ENCODE data around the gene ZSCAN25.

Gene ZSCAN25

DNA sequence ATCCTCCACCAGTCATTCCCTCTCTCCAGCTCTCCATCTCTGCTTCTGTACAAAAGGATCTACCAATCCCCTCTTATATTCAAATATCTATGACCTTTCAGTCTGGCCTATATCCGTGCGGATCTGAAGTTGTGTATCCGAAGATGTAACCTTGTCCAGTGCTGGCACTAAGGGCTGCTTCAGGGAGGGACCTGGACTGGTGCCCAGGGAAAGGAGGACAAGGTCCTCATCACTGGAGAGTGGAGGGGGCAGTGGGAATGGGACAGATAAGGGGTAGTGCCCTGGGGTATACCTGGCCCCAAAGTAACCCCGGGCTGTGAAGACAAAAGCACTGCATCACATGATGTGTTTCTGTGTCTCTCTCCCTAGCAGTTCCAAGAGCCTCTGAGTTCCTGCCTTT is 16.9 kb upstream of the ZSCAN25 start:
- DNase-seq (ENCODE audit: insufficient read length, low spot score) (no peak), FAIRE-seq (no peak)

DNA sequence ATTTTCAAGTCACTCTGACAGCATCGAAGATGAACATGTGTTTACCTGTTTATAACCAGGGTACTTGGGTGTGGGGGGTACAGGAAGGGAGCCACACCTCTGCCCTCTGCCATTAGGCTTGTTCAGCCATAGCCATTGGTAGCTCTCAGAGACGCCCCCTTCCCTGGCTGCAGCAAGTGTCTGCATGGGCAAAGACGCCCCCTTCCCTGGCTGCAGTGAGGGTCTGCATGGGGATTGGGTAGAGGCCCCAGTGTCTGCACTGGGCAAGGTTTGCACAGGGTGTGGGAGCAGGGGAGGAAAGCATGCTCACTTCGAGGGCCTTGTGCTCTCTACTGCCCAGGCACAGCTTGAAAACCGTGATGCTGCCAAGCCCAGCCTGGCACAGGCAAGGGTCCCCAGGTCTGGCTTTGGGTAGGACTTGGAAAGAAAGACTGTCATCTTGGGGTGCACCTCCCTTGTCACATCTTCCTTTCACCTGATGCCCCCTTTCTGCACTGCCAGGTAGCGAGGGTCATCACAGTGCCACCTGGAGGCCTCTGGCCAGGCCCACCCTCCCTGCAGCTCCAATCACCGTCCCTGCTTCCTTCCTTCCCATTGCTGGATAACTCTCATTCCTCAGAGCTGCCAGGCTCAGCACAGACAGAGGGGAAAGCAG is 15.0 kb upstream of the ZSCAN25 start:
- FAIRE-seq: no peak
- no peak for DNase-seq (ENCODE audit: insufficient read length, low spot score)
- TF ChIP-seq POLR2A (IDR thresholded peaks at IDR 0.05; ENCODE audit: low read depth, low read length): no peak

More for the DNA sequence above, 16.9 kb upstream of the ZSCAN25 start:
- no peak for TF ChIP-seq POLR2A (IDR thresholded peaks at IDR 0.05; ENCODE audit: low read depth, low read length)

DNA sequence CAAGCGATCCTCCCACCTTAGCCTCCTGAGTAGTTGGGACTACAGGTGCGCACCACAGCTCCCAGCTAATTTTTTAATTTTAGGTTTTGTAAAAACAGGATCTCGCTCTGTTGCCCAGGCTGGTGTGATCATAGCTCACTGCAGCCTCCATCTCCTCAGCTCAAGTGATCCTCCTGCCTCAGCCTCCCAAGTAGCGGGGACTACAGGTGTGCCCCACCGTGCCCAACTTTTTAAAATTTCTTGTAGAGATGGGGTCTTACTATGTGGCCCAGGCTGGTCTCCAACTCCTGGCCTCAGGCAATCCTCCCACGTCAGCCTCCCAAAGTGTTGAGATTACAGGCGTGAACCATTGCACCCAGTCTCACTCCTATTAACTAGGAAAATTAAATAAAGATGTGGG is 11.2 kb upstream of the ZSCAN25 start:
- TF ChIP-seq POLR2A (IDR thresholded peaks at IDR 0.05; ENCODE audit: low read depth, low read length): no peak
- no peak for FAIRE-seq

DNA sequence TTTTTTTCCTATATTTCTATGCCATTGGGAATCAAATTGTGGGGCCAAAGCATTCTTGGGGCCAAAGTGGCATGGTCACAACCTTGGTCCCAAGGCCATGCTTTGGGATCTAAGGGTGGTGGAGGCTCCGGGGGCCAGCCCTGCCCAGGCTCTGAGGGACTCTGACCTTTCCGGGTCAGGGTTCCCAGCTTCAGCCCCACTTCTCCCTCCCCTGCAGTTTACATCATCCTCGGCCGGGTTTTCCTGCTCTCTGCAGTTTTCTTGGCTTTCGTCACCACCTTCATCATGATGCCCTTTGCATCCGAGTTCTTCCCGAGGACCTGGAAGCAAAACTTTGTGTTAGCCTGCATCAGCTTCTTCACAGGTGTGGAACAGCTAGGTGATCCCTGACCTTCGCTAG is 10.2 kb upstream of the ZSCAN25 start:
- FAIRE-seq (no peak), DNase-seq (ENCODE audit: insufficient read length, low spot score) (no peak)
- TF ChIP-seq POLR2A (IDR thresholded peaks at IDR 0.05; ENCODE audit: low read depth, low read length): no peak

More for the DNA sequence above, 11.2 kb upstream of the ZSCAN25 start:
- DNase-seq (ENCODE audit: insufficient read length, low spot score): no peak

DNA sequence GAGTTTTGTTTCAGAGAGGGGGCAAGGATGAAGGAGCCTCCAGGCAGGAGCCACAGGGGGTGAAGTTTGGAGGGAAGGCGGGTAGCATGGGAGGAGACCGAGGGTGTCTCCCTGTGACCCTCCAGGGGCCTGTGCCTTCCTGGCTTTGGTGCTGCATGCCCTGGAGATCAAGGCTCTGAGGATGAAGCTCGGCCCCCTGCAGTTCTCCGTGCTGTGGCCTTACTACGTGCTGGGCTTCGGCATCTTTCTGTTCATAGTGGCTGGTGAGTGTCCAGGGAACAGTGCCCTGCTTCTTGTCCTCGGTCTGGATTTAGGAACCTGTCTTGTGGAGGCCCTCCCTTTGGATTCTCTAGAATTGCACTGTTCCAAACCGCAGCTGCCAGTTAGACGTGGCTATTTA is 9.2 kb upstream of the ZSCAN25 start:
- DNase-seq (ENCODE audit: insufficient read length, low spot score) (no peak), FAIRE-seq (no peak)
- no peak for TF ChIP-seq POLR2A (IDR thresholded peaks at IDR 0.05; ENCODE audit: low read depth, low read length)

DNA sequence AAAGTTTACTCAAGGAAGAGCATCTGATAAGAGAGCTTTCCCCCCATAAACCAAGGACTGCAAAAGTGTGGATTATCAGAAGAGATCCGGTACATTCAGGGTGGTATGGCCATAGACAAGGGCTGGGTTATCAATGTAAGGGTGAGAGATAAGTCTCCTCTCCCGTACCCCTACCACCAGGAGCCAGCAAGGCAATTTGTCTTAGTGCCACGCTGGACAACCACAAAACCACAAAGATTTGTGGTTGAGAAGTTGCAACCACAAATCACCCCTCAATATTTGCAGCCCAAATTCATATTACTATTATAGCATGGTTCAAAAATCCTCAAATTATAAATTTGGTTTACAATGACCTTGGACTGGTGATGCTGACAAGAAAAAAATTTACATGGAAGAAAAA is 2.3 kb upstream of the ZSCAN25 start:
- DNase-seq (ENCODE audit: insufficient read length, low spot score): no peak
- no peak for TF ChIP-seq POLR2A (IDR thresholded peaks at IDR 0.05; ENCODE audit: low read depth, low read length)
- no peak for FAIRE-seq

DNA sequence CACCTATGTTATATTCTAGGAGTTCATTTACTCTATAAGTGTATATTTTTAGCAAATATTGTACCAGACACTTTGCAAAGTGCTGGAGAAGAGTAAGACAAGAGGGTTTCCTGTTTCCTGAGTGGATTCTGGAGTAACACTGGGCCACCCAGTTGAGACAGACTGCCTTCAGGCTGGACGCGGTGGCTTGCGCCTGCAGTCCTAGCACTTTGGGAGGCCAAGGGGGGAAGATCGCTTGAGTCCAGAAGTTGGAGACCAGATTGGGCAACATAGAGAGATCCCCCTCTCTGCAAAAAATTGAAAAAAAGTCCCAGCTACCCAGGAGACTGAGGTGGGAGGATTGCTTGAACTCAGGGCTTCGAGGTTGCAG is 772 bp upstream of the ZSCAN25 start:
- DNase-seq (ENCODE audit: insufficient read length, low spot score) (no peak), FAIRE-seq (no peak)
- no peak for TF ChIP-seq POLR2A (IDR thresholded peaks at IDR 0.05; ENCODE audit: low read depth, low read length)

DNA sequence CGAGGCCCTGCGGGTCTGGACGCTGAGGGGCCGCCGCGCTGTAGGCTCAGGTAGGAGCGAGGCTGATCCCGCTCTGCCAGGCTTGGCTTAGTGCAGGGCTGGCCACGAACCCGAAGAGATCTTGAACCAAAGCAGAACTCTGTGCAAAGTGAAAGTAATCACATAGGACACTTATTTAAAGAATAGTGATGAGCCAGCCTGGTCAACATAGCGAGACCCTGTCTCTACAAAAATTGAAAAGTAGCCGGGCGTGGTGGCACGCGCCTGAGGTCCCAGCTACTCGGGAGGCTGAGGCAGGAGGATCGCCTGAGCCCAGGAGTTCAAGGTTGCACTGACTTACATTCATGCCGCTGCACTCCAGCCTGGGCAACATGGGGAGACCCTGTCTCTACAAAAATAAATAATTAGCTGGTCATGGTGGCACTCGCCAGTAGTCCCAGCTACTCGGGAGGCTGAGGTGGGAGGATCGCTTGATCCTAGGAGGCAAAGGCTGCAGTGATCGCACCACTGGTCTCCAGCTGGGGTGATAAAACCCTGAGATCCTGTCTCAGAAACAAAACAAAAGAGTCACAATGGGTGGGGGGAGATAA is 541 bp downstream of the ZSCAN25 start:
- no peak for TF ChIP-seq POLR2A (IDR thresholded peaks at IDR 0.05; ENCODE audit: low read depth, low read length)
- FAIRE-seq: no peak
- no peak for DNase-seq (ENCODE audit: insufficient read length, low spot score)

DNA sequence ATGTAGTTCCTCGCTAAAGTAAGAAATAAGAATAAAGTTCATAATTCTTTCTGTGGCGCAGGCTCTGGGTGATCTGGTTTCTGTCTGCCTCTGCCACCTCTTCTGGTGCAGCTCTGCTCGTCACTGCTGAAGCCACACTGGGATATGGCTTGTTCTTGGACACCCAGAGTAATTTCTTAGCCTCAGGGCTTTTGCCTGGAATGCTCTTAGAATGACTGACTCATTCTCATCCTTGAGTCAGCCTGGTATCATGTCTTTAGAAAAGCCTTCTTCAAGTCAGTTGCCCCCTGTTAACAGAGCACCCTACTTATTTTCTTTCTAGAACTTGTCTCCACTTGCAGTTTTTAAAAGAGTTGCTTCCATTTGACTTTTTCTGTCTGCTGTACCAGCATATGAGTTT is 2.0 kb downstream of the ZSCAN25 start:
- TF ChIP-seq POLR2A (IDR thresholded peaks at IDR 0.05; ENCODE audit: low read depth, low read length): no peak
- DNase-seq (ENCODE audit: insufficient read length, low spot score): peak; percentile 44
- no peak for FAIRE-seq

DNA sequence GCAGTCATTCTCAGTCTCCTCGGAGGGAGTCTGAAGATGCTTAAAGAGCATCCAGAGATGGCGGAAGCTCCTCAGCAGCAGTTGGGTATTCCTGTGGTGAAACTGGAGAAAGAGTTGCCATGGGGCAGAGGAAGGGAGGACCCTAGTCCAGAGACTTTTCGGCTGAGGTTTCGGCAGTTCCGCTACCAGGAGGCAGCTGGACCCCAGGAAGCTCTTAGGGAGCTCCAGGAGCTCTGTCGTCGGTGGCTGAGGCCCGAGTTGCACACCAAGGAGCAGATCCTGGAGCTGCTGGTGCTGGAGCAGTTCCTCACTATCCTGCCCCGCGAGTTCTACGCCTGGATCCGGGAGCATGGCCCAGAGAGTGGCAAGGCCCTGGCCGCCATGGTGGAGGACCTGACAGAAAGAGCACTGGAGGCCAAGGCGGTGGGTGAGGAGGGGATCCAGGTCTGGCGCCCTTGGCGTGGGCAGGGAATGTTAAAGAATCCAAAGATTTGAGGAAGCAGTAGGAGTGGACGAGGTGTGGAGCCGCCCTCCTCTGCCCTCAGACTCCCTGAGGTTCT is 2.9 kb downstream of the ZSCAN25 start:
- TF ChIP-seq POLR2A (IDR thresholded peaks at IDR 0.05; ENCODE audit: low read depth, low read length): no peak
- FAIRE-seq: no peak
- no peak for DNase-seq (ENCODE audit: insufficient read length, low spot score)

DNA sequence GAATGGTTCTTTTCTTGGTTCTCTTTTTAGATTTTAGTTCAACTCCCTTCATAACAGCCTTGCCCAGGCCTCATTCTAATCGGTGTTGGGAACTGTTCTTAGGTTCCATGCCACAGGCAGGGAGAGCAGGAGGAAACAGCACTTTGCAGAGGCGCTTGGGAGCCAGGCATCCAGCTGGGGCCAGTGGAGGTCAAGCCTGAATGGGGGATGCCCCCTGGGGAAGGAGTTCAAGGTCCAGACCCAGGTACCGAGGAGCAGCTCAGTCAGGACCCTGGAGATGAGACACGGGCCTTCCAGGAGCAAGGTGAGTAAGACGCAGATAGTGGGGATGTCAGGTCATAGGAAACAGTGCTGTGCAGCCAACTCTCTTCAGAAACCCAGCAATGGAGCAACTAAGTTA is 4.5 kb downstream of the ZSCAN25 start:
- DNase-seq (ENCODE audit: insufficient read length, low spot score) (no peak), FAIRE-seq (no peak)
- no peak for TF ChIP-seq POLR2A (IDR thresholded peaks at IDR 0.05; ENCODE audit: low read depth, low read length)

DNA sequence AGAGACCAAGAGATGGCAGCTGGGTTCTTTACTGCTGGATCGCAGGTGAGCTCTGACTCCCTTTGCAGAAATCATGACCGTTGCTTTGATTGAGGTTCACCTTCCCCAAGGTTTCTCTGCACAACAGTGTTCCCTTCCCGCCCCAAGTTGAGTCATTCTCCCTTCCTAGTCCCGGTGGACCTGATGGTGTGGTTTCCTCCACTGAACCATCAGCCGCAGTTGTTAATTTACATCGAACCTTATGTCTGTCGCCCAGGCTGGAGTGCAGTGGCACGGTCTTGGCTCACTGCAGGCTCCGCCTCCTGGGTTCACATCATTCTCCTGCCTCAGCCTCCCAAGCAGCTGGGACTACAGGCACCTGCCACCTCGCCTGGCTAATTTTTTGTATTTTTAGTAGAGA is 5.8 kb downstream of the ZSCAN25 start:
- DNase-seq (ENCODE audit: insufficient read length, low spot score): no peak
- no peak for FAIRE-seq

DNA sequence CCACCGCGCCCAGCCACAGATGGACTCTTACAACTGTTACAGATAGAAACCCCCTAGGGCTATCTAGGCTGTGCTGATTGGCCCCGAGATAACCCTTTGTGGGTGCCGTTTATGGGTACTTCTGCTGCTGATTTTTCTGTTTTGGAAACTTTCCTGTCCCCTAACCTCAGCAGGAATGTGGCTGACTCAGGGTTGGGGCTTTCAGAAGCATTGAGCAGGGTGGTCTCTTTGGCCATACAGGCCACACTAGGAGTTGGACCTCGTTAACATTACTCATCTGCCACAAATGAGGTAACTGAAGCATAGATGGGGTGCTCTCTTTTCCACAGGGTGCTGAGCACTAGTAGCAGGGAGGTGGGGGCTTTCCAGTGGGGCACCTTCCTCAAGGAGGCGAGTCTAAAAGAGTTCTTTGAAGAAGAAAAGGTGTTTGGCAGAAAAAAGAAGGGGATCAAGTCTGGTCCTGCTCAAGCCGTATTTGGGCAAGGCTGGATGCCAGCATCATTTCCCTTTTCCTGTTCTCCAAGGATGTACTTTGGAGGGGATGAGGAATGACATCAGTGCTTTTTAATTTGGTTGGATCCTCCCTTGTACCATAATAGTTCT is 6.4 kb downstream of the ZSCAN25 start:
- TF ChIP-seq POLR2A (IDR thresholded peaks at IDR 0.05; ENCODE audit: low read depth, low read length): no peak
- DNase-seq (ENCODE audit: insufficient read length, low spot score) (no peak), FAIRE-seq (no peak)

More for the DNA sequence above, 5.8 kb downstream of the ZSCAN25 start:
- TF ChIP-seq POLR2A (IDR thresholded peaks at IDR 0.05; ENCODE audit: low read depth, low read length): no peak

DNA sequence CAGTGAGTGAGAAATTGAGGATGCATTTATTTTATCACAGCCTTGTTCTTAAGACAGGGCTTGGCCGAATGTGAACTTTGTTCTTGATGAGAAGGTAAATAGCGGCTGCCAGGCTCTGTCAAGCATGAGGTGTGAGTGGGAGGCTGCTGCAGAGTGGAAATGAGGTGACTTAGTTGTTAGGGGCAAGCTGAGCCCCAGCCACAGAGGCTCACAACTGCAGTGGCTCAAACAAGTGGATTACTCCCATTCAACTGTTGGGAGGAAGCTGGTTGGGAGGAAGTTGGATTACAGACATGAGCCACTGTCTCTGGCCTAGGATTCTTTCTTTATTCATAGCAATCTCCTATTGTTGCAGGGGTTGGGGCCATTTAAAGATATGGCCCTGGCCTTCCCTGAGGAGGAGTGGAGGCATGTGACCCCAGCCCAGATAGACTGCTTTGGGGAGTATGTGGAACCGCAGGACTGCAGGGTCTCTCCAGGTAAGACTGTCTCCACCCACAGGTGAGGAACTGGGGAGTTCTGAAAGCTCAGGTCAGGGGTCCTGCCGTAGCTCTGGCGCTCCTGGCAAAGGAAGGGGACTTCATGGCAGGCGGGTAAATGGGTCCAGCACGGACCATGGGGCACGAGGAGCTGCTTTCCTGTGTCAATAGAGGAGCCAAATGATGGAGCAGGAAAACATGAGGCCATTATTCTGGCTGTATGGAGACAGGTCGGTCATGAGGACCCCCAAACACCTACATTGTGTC is 7.1 kb downstream of the ZSCAN25 start:
- TF ChIP-seq POLR2A (IDR thresholded peaks at IDR 0.05; ENCODE audit: low read depth, low read length): no peak
- FAIRE-seq (no peak), DNase-seq (ENCODE audit: insufficient read length, low spot score) (no peak)

Measured in H54 (cell line).